Measurements from ENCODE around the gene IGF2. TPM values are rescaled to one million over a fixed set of nuclear protein-coding genes. Genes with fewer than 3 reads are reported as not detected.

Gene IGF2, protein sequence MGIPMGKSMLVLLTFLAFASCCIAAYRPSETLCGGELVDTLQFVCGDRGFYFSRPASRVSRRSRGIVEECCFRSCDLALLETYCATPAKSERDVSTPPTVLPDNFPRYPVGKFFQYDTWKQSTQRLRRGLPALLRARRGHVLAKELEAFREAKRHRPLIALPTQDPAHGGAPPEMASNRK
- total RNA-seq, result 56.5 TPM

GRCh38 chr11:2139123-2139521, at the start of gene IGF2:
TSS of gene IGF2 (minus strand) at chr11:2139389. CDS start at chr11:2135523, 3,866 bp downstream.
- no peaks in the 10 kb centered on the region for H3K36me3 ChIP-seq
- intact Hi-C loops (cut with DNase I), result no loop called here
- peaks cover 21% of the 10 kb centered on the region for H3K4me1 ChIP-seq
- DNase-seq (ENCODE audit: extremely low spot score in 2 of 2), result no peak
- no peaks in the 10 kb centered on the region for H3K9me3 ChIP-seq
- H3K27me3 ChIP-seq, result peaks cover 15% of the 10 kb centered on the region
- TF ChIP-seq CTCF (IDR thresholded peaks at IDR 0.05) (no peak), POLR2AphosphoS5 (IDR thresholded peaks at IDR 0.05; ENCODE audit: insufficient read depth in 1 of 2, low read depth in 1 of 2) (no peak)
- H3K4me3 ChIP-seq, result peak within 1 kb of the TSS; percentile 34 to 51
- no peak within 1 kb of the TSS for H3K27ac ChIP-seq

- TF ChIP-seq POLR2AphosphoS5 (IDR thresholded peaks at IDR 0.05; ENCODE audit: insufficient read depth in 1 of 2, low read depth in 1 of 2), result no peak
- no peak for TF ChIP-seq CTCF (IDR thresholded peaks at IDR 0.05)
- no peak for TF ChIP-seq POLR2A (IDR thresholded peaks at IDR 0.05)
- Histone ChIP-seq H3K4me1 (no peaks in the 10 kb centered on the region), H3K4me3 (no peak overlapping the region), H3K36me3 (no peaks in the 10 kb centered on the region), H3K27me3 (no peaks in the 10 kb centered on the region), H3K27ac (no peak overlapping the region), H3K9me3 (no peaks in the 10 kb centered on the region)
- intact Hi-C loops (cut with DNase I), result no loop called here
- no peak for DNase-seq (ENCODE audit: extremely low spot score in 2 of 2)
Observed at GRCh38 chr11:2188745-2189144, 49.6 kb upstream of the IGF2 start.

DNA sequence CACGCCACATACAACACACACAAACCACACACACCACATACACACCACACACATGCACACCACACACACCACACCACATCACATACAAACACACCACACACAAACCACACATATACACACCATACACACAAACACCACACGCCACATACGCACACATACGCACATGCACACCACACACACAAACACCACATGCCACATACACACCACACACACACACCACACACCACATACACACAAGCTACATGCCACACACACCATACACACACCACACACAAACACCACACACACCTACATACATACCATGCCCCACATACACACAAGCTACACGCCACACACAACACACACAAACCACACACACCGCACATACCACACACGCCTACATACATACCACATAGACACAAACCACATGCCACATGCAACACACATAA, 48.1 kb upstream of the IGF2 start:
- TF ChIP-seq CTCF (IDR thresholded peaks at IDR 0.05) (no peak), POLR2A (IDR thresholded peaks at IDR 0.05) (no peak), POLR2AphosphoS5 (IDR thresholded peaks at IDR 0.05; ENCODE audit: insufficient read depth in 1 of 2, low read depth in 1 of 2) (no peak)
- no peaks in the 10 kb centered on the region for H3K27me3 ChIP-seq
- no peaks in the 10 kb centered on the region for H3K9me3 ChIP-seq
- no peak overlapping the region for H3K4me3 ChIP-seq
- H3K27ac ChIP-seq, result no peak overlapping the region
- H3K36me3 ChIP-seq, result no peaks in the 10 kb centered on the region
- DNase-seq (ENCODE audit: extremely low spot score in 2 of 2), result no peak
- intact Hi-C loops (cut with DNase I), result no loop called here
- H3K4me1 ChIP-seq, result no peaks in the 10 kb centered on the region

- Histone ChIP-seq H3K9me3 (no peaks in the 10 kb centered on the region), H3K4me1 (no peaks in the 10 kb centered on the region), H3K36me3 (no peaks in the 10 kb centered on the region), H3K4me3 (no peak overlapping the region), H3K27me3 (no peaks in the 10 kb centered on the region), H3K27ac (no peak overlapping the region)
- TF ChIP-seq POLR2AphosphoS5 (IDR thresholded peaks at IDR 0.05; ENCODE audit: insufficient read depth in 1 of 2, low read depth in 1 of 2) (no peak), CTCF (IDR thresholded peaks at IDR 0.05) (peak in 1 of 3 experiments; percentile 29)
- intact Hi-C loops (cut with DNase I), result no loop called here
- DNase-seq (ENCODE audit: extremely low spot score in 2 of 2), result no peak
Observed at GRCh38 chr11:2186669-2187279, 47.6 kb upstream of the IGF2 start.

DNA sequence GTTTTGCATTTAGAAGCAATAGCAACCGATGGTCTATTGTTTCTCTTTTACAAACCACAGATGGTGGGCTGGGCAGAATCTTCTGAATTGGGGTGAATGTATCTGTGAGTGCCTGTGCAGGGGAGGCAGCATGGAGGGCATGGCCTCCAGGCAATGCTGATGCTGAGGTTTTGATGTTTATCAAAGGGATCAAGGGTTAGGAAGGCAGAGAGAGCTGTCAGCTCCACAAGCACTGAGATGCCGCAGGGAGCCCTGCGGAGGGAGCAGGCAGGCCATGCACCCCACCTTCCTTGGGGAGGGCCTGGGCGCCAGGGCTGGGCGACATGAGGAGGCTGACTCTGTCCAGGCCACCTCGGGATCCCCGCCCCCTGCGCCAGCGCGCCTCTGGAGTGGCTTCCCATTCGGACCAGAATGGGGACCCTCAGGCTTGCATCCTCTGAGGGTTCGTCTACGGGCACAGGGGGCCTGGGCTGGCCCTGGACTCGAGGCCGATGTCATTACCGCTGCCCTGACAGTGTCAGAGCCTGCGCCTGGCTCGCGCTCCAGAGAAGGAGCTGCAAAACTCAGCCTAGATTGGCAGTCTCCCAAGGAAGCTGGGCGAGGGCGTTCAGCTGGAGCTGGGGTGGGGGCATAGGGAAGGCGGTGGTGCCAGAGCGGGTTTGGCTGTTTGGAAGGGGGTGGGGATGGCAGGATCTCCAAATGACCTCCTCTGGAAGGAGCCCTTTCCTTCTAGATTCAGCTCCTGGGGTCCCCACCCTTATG, 46.3 kb upstream of the IGF2 start:
- no peak overlapping the region for H3K27ac ChIP-seq
- H3K9me3 ChIP-seq, result no peaks in the 10 kb centered on the region
- no peaks in the 10 kb centered on the region for H3K36me3 ChIP-seq
- TF ChIP-seq POLR2A (IDR thresholded peaks at IDR 0.05), result no peak
- no peak for TF ChIP-seq CTCF (IDR thresholded peaks at IDR 0.05)
- TF ChIP-seq POLR2AphosphoS5 (IDR thresholded peaks at IDR 0.05; ENCODE audit: insufficient read depth in 1 of 2, low read depth in 1 of 2), result no peak
- no peaks in the 10 kb centered on the region for H3K4me1 ChIP-seq
- no peak overlapping the region for H3K4me3 ChIP-seq
- H3K27me3 ChIP-seq, result no peaks in the 10 kb centered on the region
- intact Hi-C loops (cut with DNase I), result no loop called here
- no peak for DNase-seq (ENCODE audit: extremely low spot score in 2 of 2)

All from vagina (tissue), 2 donors.